SH-SY5Y (cell line): ENCODE data around the gene PHLPP1.

ENCODE experiments used
- GATA2 ChIP-seq: IDR thresholded peaks from 2 replicates; pipeline ENCODE4 v1.6.1; 2011; ENCODE audit warnings: mild to moderate bottlenecking, low read depth, low read length
- GATA3 ChIP-seq: IDR thresholded peaks from 2 replicates; pipeline ENCODE4 v1.6.1; 2011; ENCODE audit warnings: low read depth, mild to moderate bottlenecking, low read length, moderate library complexity

Gene PHLPP1

DNA sequence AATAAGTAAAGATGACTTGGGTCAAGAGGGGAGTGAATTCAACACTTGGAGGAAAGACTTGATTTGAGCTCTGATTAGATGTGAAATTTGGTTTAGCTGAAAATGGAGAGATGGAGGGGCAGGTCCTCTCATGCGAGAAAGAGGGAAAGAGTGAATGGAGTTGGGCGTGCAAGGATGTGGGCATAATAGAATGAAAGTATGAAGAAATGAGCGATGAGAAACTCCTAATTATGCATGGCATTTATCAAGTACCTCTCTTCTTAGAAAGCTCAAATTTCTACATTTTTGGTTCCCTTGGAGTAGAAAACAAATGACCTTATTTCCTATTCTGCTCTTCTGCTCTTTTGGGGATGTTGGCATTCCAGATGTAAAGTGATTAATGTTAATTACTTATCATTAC is 161.5 kb downstream of the PHLPP1 start:
- TF ChIP-seq GATA3: no peak
- TF ChIP-seq GATA2: no peak

- TF ChIP-seq GATA2: no peak
- no peak for TF ChIP-seq GATA3
These were observed 162.3 kb downstream of the PHLPP1 start for GRCh38 chr18:62877411-62878221.

DNA sequence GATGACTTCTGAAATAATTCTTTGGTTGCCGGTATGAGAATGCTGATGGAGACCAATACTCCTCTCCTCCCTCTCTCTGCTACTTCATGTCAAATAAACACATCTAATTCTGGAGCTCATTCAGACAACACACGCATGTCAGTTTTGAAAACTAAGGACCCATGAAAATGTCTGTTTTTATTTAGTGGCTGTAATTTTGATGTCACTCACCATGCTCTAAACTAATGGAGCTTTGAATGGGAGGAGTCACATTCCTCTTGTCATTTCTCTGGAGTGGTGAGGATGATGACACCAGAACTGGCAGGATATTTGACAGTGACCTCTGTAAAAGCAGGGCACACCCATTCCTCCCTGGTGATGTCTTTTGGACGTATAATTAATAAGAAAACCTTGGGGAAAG is 163.0 kb downstream of the PHLPP1 start:
- no peak for TF ChIP-seq GATA2
- no peak for TF ChIP-seq GATA3

GRCh38 chr18:62880034-62880433 is 164.7 kb downstream of the PHLPP1 start:
- TF ChIP-seq GATA3: no peak
- TF ChIP-seq GATA2: no peak

- TF ChIP-seq GATA3: no peak
- TF ChIP-seq GATA2: no peak
These were observed 165.5 kb downstream of the PHLPP1 start for GRCh38 chr18:62880673-62881364.

DNA sequence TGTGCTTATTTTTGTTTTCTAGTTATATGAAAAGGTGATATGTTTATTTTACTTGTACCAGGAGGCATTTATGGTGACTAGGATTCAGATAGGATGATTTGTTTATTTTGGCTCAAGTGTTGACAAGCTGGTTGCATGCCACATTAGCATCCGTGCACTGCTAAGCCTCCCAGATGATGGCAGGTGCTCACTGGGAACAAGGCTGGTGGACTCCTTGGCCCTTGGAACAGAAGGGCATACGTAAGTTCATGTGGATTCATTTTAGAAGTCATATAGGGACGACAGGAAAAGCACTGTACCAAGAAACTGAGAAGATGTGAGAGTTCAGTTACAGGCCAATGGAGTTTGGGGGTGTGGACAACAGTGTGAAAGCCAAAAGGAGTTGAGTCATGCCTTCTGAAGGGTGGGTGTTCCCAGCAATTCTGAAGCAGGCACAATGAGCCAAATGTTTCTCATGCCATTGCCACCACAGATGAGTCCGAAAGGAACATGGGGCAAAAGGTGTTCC is 166.2 kb downstream of the PHLPP1 start:
- TF ChIP-seq GATA2 (no peak), GATA3 (no peak)

GRCh38 chr18:62883937-62884735 is 168.8 kb downstream of the PHLPP1 start:
- TF ChIP-seq GATA2 (no peak), GATA3 (no peak)

DNA sequence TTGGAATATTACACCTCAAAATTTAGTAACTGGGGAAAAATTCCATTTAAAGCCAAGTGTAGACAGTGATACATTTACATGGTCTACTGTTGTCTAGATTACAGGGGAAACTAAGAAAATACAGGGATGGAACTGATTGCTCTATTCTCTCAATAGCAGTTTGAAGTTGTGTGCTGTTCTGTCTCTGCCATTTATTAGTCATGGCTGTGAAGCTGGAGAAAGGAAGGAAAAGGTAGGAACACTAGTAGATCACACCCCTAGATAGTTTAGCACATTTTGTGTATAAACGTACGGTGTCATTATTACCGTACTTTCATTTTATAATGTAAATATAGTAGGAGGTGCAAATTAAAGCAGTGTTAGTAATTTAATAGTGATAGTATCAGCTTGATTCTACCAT is 170.5 kb downstream of the PHLPP1 start:
- TF ChIP-seq GATA2 (no peak), GATA3 (no peak)

DNA sequence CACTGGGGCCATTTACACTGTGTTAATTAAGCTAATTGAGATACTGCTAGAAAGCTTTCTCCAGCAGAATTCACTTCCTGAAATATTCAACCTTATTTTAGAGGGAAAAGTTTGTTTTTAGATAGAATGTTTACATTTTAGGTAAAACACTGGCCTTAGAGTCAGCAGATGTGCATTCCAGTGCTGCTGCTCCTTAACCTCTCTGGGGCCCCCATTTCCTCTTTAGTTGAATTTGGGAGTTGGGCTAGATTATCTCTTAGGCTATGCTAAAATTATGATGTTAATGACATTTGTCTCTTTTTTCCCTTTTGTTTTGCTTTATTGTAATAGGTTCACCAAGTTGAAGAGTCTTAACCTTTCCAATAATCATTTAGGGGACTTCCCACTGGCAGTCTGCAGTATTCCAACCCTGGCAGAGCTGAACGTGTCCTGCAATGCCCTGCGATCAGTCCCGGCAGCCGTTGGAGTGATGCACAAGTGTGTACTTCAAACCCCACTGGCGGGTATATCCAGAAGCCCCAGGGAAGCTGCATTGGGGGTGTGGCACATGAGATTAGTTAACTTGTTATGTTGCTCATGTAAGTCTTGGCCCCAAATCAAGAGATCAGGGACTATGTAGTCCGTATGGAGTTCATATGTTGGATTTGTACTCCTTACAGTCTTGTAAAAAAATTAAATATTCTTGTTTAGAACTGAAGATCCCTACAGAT is 179.5 kb downstream of the PHLPP1 start:
- TF ChIP-seq GATA2 (no peak), GATA3 (no peak)

DNA sequence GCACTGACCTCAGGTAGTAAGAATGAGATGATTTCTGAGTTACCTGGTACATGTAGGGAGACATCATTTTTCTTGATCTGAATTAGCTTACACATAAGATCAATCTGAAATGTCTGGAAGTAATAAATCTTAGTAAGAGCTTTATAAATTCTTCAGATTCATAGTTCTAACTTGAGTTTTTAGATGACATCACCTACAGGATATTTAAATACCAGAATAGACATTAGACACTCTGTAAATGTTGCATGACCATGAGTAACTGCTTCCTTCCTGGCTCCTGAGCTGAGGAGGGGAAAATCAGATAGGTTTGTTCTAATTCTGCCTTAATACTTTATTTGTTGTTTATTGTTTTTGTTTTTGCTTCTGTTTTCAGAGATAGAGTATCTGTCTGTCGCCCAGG is 181.8 kb downstream of the PHLPP1 start:
- no peak for TF ChIP-seq GATA2

DNA sequence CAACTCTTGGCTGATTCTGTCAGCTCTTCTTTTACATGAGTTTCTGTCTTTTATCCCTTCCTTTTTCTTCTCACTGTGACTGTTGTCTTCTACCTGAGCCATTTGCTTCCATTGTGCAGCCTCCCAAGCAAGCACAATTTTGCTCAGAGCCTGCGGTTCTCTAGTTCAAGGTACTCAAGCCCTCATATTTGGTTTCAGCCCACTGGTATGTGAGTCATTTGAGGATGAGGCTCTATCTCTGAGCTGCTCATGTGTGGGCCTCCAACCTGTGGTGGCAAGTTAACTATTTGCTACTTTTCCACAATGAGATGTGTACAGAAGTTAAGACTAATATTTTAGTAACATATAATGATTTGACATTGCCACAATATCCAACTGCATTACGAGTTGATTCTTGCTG is 183.0 kb downstream of the PHLPP1 start:
- TF ChIP-seq GATA3: no peak

DNA sequence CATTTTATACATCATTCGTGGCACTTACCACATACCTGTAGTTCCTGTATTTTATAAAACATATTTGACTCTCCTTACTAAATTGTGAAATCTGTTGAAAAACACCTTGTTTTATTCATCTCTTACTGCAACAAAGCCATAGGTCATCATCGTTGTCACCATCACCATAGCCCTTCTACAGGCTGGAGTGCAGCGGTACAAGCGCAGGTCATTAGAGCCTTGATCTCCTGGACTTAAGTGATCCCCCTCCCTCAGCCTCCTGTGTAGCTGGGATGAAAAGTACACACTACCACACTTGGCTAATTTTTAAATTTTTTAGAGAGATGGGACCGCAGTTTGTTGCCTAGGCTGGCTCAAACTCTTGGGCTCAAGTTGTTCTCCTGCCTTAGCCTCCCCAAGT is 184.2 kb downstream of the PHLPP1 start:
- TF ChIP-seq GATA2: no peak
- no peak for TF ChIP-seq GATA3

DNA sequence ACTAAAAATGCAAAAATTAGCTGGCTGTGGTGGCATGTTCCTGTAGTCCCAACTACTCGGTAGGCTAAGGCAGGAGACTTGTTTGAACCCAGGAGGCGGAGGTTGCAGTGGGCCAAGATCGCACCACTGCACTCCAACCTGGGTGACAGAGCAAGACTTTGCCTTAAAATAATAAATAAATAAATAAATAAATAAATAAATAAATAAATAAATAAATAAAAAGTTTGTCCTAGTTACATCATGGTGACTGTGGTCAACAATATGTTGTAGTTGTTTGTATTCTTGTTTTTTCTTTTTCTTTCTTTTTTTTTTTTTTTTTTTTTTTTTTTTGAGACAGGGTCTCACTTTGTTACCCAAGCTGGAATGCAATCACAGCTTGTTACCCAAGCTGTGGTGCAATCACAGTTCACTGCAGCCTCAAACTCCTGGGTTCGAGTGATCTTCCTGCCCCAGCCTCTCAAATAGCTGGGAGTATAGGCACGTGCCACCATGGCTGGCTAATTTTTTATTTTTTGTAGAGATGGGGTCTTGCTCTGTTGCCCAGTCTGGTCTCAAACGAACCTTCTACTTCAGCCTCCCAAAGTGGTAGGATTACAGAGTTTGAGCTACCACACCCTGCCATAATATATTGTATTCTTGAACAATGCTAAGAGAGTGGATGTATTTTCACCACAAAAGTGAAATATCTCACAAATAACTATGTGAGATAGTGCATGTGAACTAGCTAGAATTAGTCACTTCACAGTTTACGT is 185.0 kb downstream of the PHLPP1 start:
- no peak for TF ChIP-seq GATA2
- TF ChIP-seq GATA3: no peak
